ENCODE measurements around the gene DRD2. TPM values are rescaled to one million over a fixed set of nuclear protein-coding genes. Genes with fewer than 3 reads are reported as not detected.
"Not testable (repeated sequence)": the region's sequence is repeated elsewhere in the genome, so short reads cannot be mapped to it uniquely, and the experiment has no call there.

DRD2 gene
- total RNA-seq, result 0.24 and 0.53 TPM in 2 replicates
- 0.07 and 0.44 TPM in 2 replicates for polyA plus RNA-seq

DNA sequence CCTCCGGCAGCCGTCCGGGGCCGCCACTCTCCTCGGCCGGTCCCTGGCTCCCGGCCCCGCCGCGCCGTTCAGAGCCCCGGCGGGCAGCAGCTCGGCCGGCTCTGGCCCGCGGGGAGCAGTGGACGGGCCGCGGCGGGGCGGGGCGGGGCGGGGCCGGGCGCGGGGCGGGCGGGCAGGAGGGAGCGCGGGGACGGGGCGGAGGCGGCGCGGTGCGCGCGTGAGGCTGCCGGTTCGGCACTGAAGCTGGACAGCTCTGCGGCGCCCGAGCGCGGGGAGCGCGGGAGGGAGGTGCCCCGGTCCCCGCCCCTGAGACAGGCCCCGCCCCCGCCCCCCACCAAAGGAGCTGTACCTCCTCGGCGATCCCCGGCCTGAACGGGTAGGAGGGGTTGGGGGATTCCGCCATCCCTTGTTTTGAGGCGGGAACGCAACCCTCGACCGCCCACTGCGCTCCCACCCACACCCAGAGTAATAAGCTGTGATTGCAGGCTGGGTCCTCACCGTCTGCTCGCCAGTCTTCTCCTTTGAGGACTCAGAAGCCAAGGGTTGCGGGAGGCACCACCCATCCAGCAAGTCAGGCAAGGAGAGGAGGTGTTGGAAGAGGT is at the start of gene DRD2:
Gene DRD2, minus strand, starts transcription at position 239 of the 602 bp plus-strand sequence. CDS start 50,747 bp downstream, outside the sequence.
- H3K4me1 ChIP-seq (ENCODE audit: low read depth), result peaks cover 4% of the 10 kb centered on the region
- TF ChIP-seq, protein P1, sequence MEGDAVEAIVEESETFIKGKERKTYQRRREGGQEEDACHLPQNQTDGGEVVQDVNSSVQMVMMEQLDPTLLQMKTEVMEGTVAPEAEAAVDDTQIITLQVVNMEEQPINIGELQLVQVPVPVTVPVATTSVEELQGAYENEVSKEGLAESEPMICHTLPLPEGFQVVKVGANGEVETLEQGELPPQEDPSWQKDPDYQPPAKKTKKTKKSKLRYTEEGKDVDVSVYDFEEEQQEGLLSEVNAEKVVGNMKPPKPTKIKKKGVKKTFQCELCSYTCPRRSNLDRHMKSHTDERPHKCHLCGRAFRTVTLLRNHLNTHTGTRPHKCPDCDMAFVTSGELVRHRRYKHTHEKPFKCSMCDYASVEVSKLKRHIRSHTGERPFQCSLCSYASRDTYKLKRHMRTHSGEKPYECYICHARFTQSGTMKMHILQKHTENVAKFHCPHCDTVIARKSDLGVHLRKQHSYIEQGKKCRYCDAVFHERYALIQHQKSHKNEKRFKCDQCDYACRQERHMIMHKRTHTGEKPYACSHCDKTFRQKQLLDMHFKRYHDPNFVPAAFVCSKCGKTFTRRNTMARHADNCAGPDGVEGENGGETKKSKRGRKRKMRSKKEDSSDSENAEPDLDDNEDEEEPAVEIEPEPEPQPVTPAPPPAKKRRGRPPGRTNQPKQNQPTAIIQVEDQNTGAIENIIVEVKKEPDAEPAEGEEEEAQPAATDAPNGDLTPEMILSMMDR (IDR thresholded peaks at IDR 0.05; ENCODE audit: low read depth, low read length), result no peak
- DNase-seq (ENCODE audit: low read depth in 1 of 2, low spot score in 1 of 2), result peak; percentile 27 to 79
- no peak within 1 kb of the TSS for H3K27ac ChIP-seq
- no peaks in the 10 kb centered on the region for H3K9me3 ChIP-seq (ENCODE audit: low read depth)
- peaks cover 60% of the 10 kb centered on the region for H3K27me3 ChIP-seq
- H3K4me3 ChIP-seq, result peak within 1 kb of the TSS; percentile 27
- H3K36me3 ChIP-seq, result no peaks in the 10 kb centered on the region

DNA sequence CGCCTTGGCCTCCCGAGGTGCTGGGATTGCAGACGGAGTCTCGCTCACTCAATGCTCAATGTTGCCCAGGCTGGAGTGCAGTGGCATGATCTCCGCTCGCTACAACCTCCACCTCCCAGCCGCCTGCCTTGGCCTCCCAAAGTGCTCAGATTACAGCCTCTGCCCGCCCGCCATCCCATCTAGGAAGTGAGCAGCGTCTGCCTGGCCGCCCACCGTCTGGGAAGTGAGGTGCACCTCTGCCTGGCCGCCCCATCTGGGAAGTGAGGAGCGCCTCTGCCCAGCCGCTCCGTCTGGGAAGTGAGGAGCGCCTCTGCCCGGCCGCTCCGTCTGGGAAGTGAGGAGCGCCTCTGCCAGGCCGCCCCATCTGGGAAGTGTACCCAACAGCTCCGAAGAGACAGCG is 48.7 kb upstream of the DRD2 start:
- not testable (repeated sequence) for H3K9me3 ChIP-seq (ENCODE audit: low read depth); DNase-seq (ENCODE audit: low read depth in 1 of 2, low spot score in 1 of 2); H3K4me3 ChIP-seq; H3K27ac ChIP-seq; H3K4me1 ChIP-seq (ENCODE audit: low read depth); H3K36me3 ChIP-seq; H3K27me3 ChIP-seq

GRCh38 chr11:113521737-113522517 is 46.7 kb upstream of the DRD2 start:
- H3K36me3 ChIP-seq, result no peaks in the 10 kb centered on the region
- H3K27ac ChIP-seq, result no peak overlapping the region
- H3K4me3 ChIP-seq, result no peak overlapping the region
- H3K9me3 ChIP-seq (ENCODE audit: low read depth), result no peaks in the 10 kb centered on the region
- TF ChIP-seq, protein P1 (IDR thresholded peaks at IDR 0.05; ENCODE audit: low read depth, low read length), result no peak
- H3K4me1 ChIP-seq (ENCODE audit: low read depth), result no peaks in the 10 kb centered on the region
- DNase-seq (ENCODE audit: low read depth in 1 of 2, low spot score in 1 of 2), result no peak
- H3K27me3 ChIP-seq, result no peaks in the 10 kb centered on the region

GRCh38 chr11:113519989-113520613 is 44.9 kb upstream of the DRD2 start:
- Histone ChIP-seq H3K27ac (no peak overlapping the region), H3K36me3 (no peaks in the 10 kb centered on the region), H3K4me3 (no peak overlapping the region), H3K4me1 (ENCODE audit: low read depth) (no peaks in the 10 kb centered on the region), H3K9me3 (ENCODE audit: low read depth) (no peaks in the 10 kb centered on the region), H3K27me3 (no peaks in the 10 kb centered on the region)
- no peak for DNase-seq (ENCODE audit: low read depth in 1 of 2, low spot score in 1 of 2)
- TF ChIP-seq, protein P1 (IDR thresholded peaks at IDR 0.05; ENCODE audit: low read depth, low read length), result no peak

GRCh38 chr11:113518716-113519495 is 43.7 kb upstream of the DRD2 start:
- TF ChIP-seq, protein P1 (IDR thresholded peaks at IDR 0.05; ENCODE audit: low read depth, low read length), result no peak
- Histone ChIP-seq H3K4me3 (no peak overlapping the region), H3K36me3 (no peaks in the 10 kb centered on the region), H3K27ac (no peak overlapping the region), H3K27me3 (no peaks in the 10 kb centered on the region), H3K4me1 (ENCODE audit: low read depth) (no peaks in the 10 kb centered on the region), H3K9me3 (ENCODE audit: low read depth) (no peaks in the 10 kb centered on the region)
- DNase-seq (ENCODE audit: low read depth in 1 of 2, low spot score in 1 of 2), result no peak
